GM18907 (cell line): ENCODE data around the gene EFTUD2.
A peak's percentile ranks its signal among the peaks of the same experiment; 100 is the strongest.
"Not testable (repeated sequence)": the region's sequence is repeated elsewhere in the genome, so short reads cannot be mapped to it uniquely, and the experiment has no call there.

Experiments
- ATAC-seq: cut with Tn5 transposase; IDR thresholded peaks from one replicate; pipeline ENCODE4 v1.9.1; 2021; ENCODE audit warnings: mild to moderate bottlenecking, moderate library complexity; ENCODE audit not compliant: unreplicated experiment

Gene EFTUD2

GRCh38 chr17:44899074-44899782, at the start of gene EFTUD2:
Gene EFTUD2 (minus strand): TSS chr17:44899445. CDS start chr17:44894521, 4,924 bp downstream.
- ATAC-seq, result peak; percentile 79

GRCh38 chr17:44948315-44948795, 49.1 kb upstream of the EFTUD2 start:
- ATAC-seq, result peak; percentile 21

- peak; percentile 87 for ATAC-seq
Observed at GRCh38 chr17:44947461-44948314, 48.4 kb upstream of the EFTUD2 start, which contains the start of gene KIF18B. Gene KIF18B (minus strand): TSS chr17:44947773. CDS start chr17:44936344, 11,429 bp downstream.

GRCh38 chr17:44945652-44946051, 46.4 kb upstream of the EFTUD2 start:
- not testable (repeated sequence) for ATAC-seq

- ATAC-seq, result no peak
Observed at GRCh38 chr17:44942456-44942855, 43.2 kb upstream of the EFTUD2 start.

- ATAC-seq, result no peak
Observed at GRCh38 chr17:44941712-44942331, 42.6 kb upstream of the EFTUD2 start.

GRCh38 chr17:44940768-44941167, 41.5 kb upstream of the EFTUD2 start:
- no peak for ATAC-seq

GRCh38 chr17:44940317-44940716, 41.1 kb upstream of the EFTUD2 start:
- no peak for ATAC-seq

GRCh38 chr17:44935116-44935515, 35.9 kb upstream of the EFTUD2 start:
- no peak for ATAC-seq

- ATAC-seq, result no peak
Observed at GRCh38 chr17:44934745-44935105, 35.5 kb upstream of the EFTUD2 start.

- no peak for ATAC-seq
Observed at GRCh38 chr17:44933824-44934744, 34.8 kb upstream of the EFTUD2 start.

- ATAC-seq, result no peak
Observed at GRCh38 chr17:44932787-44933097, 33.5 kb upstream of the EFTUD2 start.

GRCh38 chr17:44932096-44932786, 33.0 kb upstream of the EFTUD2 start:
- no peak for ATAC-seq

GRCh38 chr17:44931376-44931775, 32.1 kb upstream of the EFTUD2 start:
- ATAC-seq, result no peak

GRCh38 chr17:44930667-44931066, 31.4 kb upstream of the EFTUD2 start:
- ATAC-seq, result no peak

GRCh38 chr17:44928950-44929720, 29.9 kb upstream of the EFTUD2 start:
- ATAC-seq, result no peak

- ATAC-seq, result no peak
Observed at GRCh38 chr17:44928136-44928535, 28.9 kb upstream of the EFTUD2 start.

- no peak for ATAC-seq
Observed at GRCh38 chr17:44927696-44928095, 28.5 kb upstream of the EFTUD2 start.

- ATAC-seq, result no peak
Observed at GRCh38 chr17:44926821-44927525, 27.7 kb upstream of the EFTUD2 start.
